HCT116 (cell line): Measurements from ENCODE around the gene TMCC1. TPM values are rescaled to one million over a fixed set of nuclear protein-coding genes. Genes with fewer than 3 reads are reported as not detected.

Experiments used
- ATAC-seq: fragments of 200-7000 bp; cut with Tn5 transposase; 2 replicates; pipeline ENCODE4 v1.9.1; 2020; ENCODE audit warnings: mild to moderate bottlenecking, moderate library complexity
- BruUV-seq: library from RNA; stranded (reverse); fragments of 400-500 nt; replicated peaks from 2 replicates; lab custom pipeline; 2021; lab: Mats Ljungman, UMichigan
- CTCF ChIA-PET: fragments of 300-600 bp; sonication (Branson Sonifier 250); formaldehyde crosslinking; loops from one replicate; lab custom pipeline; 2021; ENCODE audit warnings: antibody characterized with exemption; lab: Charles Lee
- POLR2A ChIA-PET: fragments of 300-600, 350-600 bp; sonication (Branson Sonifier 250); formaldehyde crosslinking; loops from one replicate; lab custom pipeline; 2021; ENCODE audit warnings: antibody characterized with exemption; lab: Charles Lee
- RAD21 ChIA-PET, 2 experiments: fragments of 300-600 bp; sonication (Branson Sonifier 250); formaldehyde crosslinking; loops; one replicate each; lab custom pipeline; 2023; ENCODE audit warnings: low total read pairs in 2 of 2; ENCODE audit not compliant: uncharacterized antibody in 2 of 2, unreplicated experiment in 2 of 2, low non-redundant PET in 1 of 2; lab: Charles Lee
- DNase-seq: peaks from one replicate; pipeline ENCODE4 v3.0.0-alpha.2; 2010; ENCODE audit warnings: low read depth, low spot score
- H2AFZ ChIP-seq: fragments of 200-600 bp; shearing (Covaris generic), sonication (generic); 2 replicates; pipeline ENCODE4 v1.6.1; 2017; ENCODE audit warnings: low read depth, mixed run types, mixed read lengths, antibody characterized with exemption, low read length; ENCODE audit not compliant: poor library complexity, severe bottlenecking
- H3K27ac ChIP-seq: 2 replicates; pipeline ENCODE4 v1.5.1; 2012; ENCODE audit warnings: low read depth, low read length
- H3K27me3 ChIP-seq: fragments of 200-600 bp; sonication (generic); 2 replicates; pipeline ENCODE4 v1.6.1; 2016; ENCODE audit warnings: mixed run types, low read length, mixed read lengths; ENCODE audit not compliant: insufficient read depth
- H3K36me3 ChIP-seq, 2 experiments: fragments of 200-500 bp in 1 of 2; fragments of 200-600 bp in 1 of 2; sonication (Bioruptor generic) in 1 of 2; sonication (generic) in 1 of 2; 2 replicates each; pipeline versions ENCODE4 v1.5.1 to v1.6.1; 2014 to 2016; ENCODE audit warnings: low read length in 2 of 2, inconsistent platforms in 1 of 2, mixed read lengths in 1 of 2, mixed run types in 1 of 2; ENCODE audit not compliant: insufficient read depth in 2 of 2, control insufficient read depth in 1 of 2
- H3K4me1 ChIP-seq, 2 experiments: fragments of 200-600 bp in 1 of 2; sonication (generic) in 1 of 2; 2 replicates each; pipeline versions ENCODE4 v1.5.1 to v1.6.1; 2012 to 2017; ENCODE audit warnings: low read length in 2 of 2, inconsistent platforms in 1 of 2, mild to moderate bottlenecking in 1 of 2, mixed read lengths in 1 of 2, mixed run types in 1 of 2, moderate library complexity in 1 of 2; ENCODE audit not compliant: insufficient read depth in 2 of 2, control insufficient read depth in 1 of 2
- H3K4me2 ChIP-seq: fragments of 200-600 bp; sonication (generic); 2 replicates; pipeline ENCODE4 v1.6.1; 2017; ENCODE audit warnings: mixed run types, low read length, mixed read lengths
- H3K4me3 ChIP-seq, 2 experiments: fragments of 200-600 bp in 1 of 2; sonication (generic) in 1 of 2; replicated peaks in 1 of 2; 2 replicates each; pipeline ENCODE4 v1.5.1; 2011 to 2016; ENCODE audit warnings: low read length in 2 of 2, control low read depth in 1 of 2, low read depth in 1 of 2, mild to moderate bottlenecking in 1 of 2, mixed read lengths in 1 of 2, mixed run types in 1 of 2
- H3K79me2 ChIP-seq: fragments of 200-600 bp; sonication (generic); 2 replicates; pipeline ENCODE4 v1.6.1; 2017; ENCODE audit warnings: mild to moderate bottlenecking, mixed run types, low read length, moderate library complexity, mixed read lengths; ENCODE audit not compliant: insufficient read depth
- H3K9ac ChIP-seq: fragments of 200-600 bp; sonication (generic); 2 replicates; pipeline ENCODE4 v1.6.1; 2016; ENCODE audit warnings: low read length, mixed read lengths
- H3K9me2 ChIP-seq: fragments of 200-600 bp; sonication (generic), shearing (Covaris generic); 2 replicates; pipeline ENCODE4 v1.6.1; 2017; ENCODE audit warnings: mixed run types, mild to moderate bottlenecking, moderate library complexity; ENCODE audit not compliant: insufficient read depth
- H3K9me3 ChIP-seq, 2 experiments: fragments of 200-500 bp in 1 of 2; fragments of 200-600 bp in 1 of 2; sonication (Bioruptor generic) in 1 of 2; sonication (generic) in 1 of 2; 2 replicates each; pipeline ENCODE4 v1.6.1; 2014 to 2017; ENCODE audit warnings: low read length in 2 of 2, mixed read lengths in 2 of 2, inconsistent platforms in 1 of 2, low read depth in 1 of 2, mild to moderate bottlenecking in 1 of 2, mixed run types in 1 of 2, moderate library complexity in 1 of 2; ENCODE audit not compliant: control insufficient read depth in 1 of 2, insufficient read depth in 1 of 2
- H4K20me1 ChIP-seq: fragments of 200-600 bp; sonication (generic), shearing (Covaris generic); 2 replicates; pipeline ENCODE4 v1.6.1; 2017; ENCODE audit warnings: mixed run types, mild to moderate bottlenecking, moderate library complexity; ENCODE audit not compliant: insufficient read depth
- CEBPB ChIP-seq: IDR thresholded peaks from 2 replicates; pipeline ENCODE4 v1.6.1; 2012; ENCODE audit warnings: low read depth
- EGR1 ChIP-seq: IDR thresholded peaks from 2 replicates; pipeline ENCODE4 v1.6.1; 2012; ENCODE audit warnings: low read depth
- ELF1 ChIP-seq: IDR thresholded peaks from 2 replicates; pipeline ENCODE4 v1.6.1; 2012; ENCODE audit warnings: low read depth, borderline replicate concordance
- EZH2 ChIP-seq: fragments of 200-600 bp; sonication (generic); IDR thresholded peaks from 2 replicates; pipeline ENCODE4 v1.6.1; 2017; ENCODE audit warnings: antibody characterized with exemption, mixed run types
- EZH2phosphoT487 ChIP-seq: fragments of 200-600 bp; IDR thresholded peaks from 2 replicates; pipeline ENCODE4 v1.6.1; 2018; ENCODE audit warnings: antibody characterized with exemption, borderline replicate concordance
- FOSL1 ChIP-seq: IDR thresholded peaks from 2 replicates; pipeline ENCODE4 v1.6.1; 2012; ENCODE audit warnings: low read depth
- JUND ChIP-seq: IDR thresholded peaks from 2 replicates; pipeline ENCODE4 v1.6.1; 2012
- POLR2A ChIP-seq: IDR thresholded peaks from 2 replicates; pipeline ENCODE4 v1.7.0; 2011; ENCODE audit warnings: borderline replicate concordance; ENCODE audit not compliant: insufficient read depth, insufficient read length; ENCODE audit errors: extremely low read depth
- POLR2AphosphoS5 ChIP-seq: IDR thresholded peaks from 2 replicates; pipeline ENCODE4 v1.6.1; 2011; ENCODE audit warnings: mild to moderate bottlenecking, low read depth, low read length, moderate library complexity
- RAD21 ChIP-seq: IDR thresholded peaks from 2 replicates; pipeline ENCODE4 v1.6.1; 2012; ENCODE audit warnings: low read depth, mild to moderate bottlenecking
- SIN3A ChIP-seq: IDR thresholded peaks from 2 replicates; pipeline ENCODE4 v1.6.1; 2012; ENCODE audit warnings: low read depth
- SP1 ChIP-seq: IDR thresholded peaks from 2 replicates; pipeline ENCODE4 v1.6.1; 2012; ENCODE audit warnings: low read depth
- SRF ChIP-seq: IDR thresholded peaks from 2 replicates; pipeline ENCODE4 v1.6.1; 2012; ENCODE audit warnings: low read depth
- TCF7L2 ChIP-seq: IDR thresholded peaks from 2 replicates; pipeline ENCODE4 v1.7.0; 2011; ENCODE audit warnings: borderline replicate concordance, inconsistent platforms; ENCODE audit not compliant: insufficient read depth, insufficient read length; ENCODE audit errors: extremely low read depth
- ZFX ChIP-seq: fragments of 450-650 bp; IDR thresholded peaks from 2 replicates; pipeline ENCODE4 v1.6.1; 2017
- ZNF274 ChIP-seq: fragments of 200-500 bp; sonication (Bioruptor generic); IDR thresholded peaks from 2 replicates; pipeline ENCODE4 v1.6.1; 2014; ENCODE audit warnings: mild to moderate bottlenecking, low read depth, low read length, inconsistent platforms
- intact Hi-C: fragments of 100-400 bp; cut with micrococcal nuclease; formaldehyde crosslinking; loops from 2 replicates; pipeline ENCODE4 v1.10.0; 2022
- total RNA-seq: library from RNA; stranded (reverse); gene quantifications from one replicate; pipeline ENCODE4 v1.2.1, GENCODE V29; 2021; ENCODE audit not compliant: unreplicated experiment
- TF ChIP-seq, protein P1 (sequence below): IDR thresholded peaks from 2 replicates; pipeline ENCODE4 v1.6.1; 2011; ENCODE audit warnings: mild to moderate bottlenecking, low read length, moderate library complexity; ENCODE audit not compliant: insufficient replicate concordance; ENCODE audit errors: extremely low read depth
- TF ChIP-seq, protein P2 (sequence below): IDR thresholded peaks from 2 replicates; pipeline ENCODE4 v1.6.1; 2012
- TF ChIP-seq, protein P3 (sequence below): IDR thresholded peaks from 2 replicates; pipeline ENCODE4 v1.6.1; 2012

TMCC1 gene
- total RNA-seq, 1 experiment from 2014 or later = 32.5 TPM

DNA sequence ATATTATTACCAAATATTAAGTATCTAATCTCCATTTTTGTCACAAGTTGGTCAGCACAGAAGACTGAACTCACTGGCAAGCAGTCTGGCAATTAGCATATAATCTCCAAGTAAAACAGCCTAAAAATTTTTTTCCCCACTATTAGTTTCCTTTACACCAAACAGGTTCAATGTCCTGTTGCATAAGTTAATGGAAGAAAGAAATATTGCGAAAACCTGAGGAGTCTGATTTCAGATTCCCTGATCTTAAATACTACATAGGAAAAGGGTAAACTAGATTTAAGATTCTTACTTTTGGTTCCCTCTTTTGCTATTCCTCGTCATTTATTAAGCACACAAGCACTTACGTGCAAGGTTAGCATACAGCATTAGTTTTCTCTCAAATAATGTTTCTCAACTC lies 153.9 kb downstream of the TMCC1 start (continued):
- TF ChIP-seq, protein P1, sequence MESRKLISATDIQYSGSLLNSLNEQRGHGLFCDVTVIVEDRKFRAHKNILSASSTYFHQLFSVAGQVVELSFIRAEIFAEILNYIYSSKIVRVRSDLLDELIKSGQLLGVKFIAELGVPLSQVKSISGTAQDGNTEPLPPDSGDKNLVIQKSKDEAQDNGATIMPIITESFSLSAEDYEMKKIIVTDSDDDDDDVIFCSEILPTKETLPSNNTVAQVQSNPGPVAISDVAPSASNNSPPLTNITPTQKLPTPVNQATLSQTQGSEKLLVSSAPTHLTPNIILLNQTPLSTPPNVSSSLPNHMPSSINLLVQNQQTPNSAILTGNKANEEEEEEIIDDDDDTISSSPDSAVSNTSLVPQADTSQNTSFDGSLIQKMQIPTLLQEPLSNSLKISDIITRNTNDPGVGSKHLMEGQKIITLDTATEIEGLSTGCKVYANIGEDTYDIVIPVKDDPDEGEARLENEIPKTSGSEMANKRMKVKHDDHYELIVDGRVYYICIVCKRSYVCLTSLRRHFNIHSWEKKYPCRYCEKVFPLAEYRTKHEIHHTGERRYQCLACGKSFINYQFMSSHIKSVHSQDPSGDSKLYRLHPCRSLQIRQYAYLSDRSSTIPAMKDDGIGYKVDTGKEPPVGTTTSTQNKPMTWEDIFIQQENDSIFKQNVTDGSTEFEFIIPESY = no peak
- no peak for TF ChIP-seq SRF
- TF ChIP-seq, protein P2, sequence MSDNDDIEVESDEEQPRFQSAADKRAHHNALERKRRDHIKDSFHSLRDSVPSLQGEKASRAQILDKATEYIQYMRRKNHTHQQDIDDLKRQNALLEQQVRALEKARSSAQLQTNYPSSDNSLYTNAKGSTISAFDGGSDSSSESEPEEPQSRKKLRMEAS = no peak
- TF ChIP-seq EZH2phosphoT487 = no peak
- TF ChIP-seq ZNF274 = no peak
- TF ChIP-seq ELF1 = no peak
- no peak for TF ChIP-seq POLR2AphosphoS5
- no peak for TF ChIP-seq CEBPB
- TF ChIP-seq, all 23 proteins: peak for 0

DNA sequence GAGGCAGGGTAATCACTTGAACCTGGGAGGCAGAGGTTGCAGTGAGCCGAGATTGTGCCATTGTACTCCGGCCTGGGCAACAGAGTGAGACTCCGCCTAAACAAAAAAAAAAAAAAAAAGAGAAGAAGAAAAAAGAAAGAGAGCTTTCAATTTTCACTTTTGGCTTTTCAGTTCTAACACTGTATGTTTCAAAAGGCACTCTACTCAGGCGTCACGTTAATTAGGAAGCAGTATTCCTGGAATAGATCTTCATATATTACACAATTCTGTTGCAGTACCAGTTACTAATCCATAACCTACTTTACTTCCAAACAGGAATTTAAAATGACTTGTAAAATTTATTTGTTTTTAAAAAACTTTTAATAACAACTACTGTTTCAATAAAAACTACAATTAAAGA lies 155.3 kb downstream of the TMCC1 start:
- H3K4me2 ChIP-seq = no peak overlapping the region
- no peak for TF ChIP-seq SIN3A
- no peak for TF ChIP-seq CEBPB
- no peak for TF ChIP-seq FOSL1
- TF ChIP-seq EGR1 = no peak
- no peak for TF ChIP-seq POLR2A
- no peak for TF ChIP-seq TCF7L2
- TF ChIP-seq, protein P2 = no peak
- TF ChIP-seq, protein P1 = no peak
- TF ChIP-seq SRF = no peak
- TF ChIP-seq, protein P3, sequence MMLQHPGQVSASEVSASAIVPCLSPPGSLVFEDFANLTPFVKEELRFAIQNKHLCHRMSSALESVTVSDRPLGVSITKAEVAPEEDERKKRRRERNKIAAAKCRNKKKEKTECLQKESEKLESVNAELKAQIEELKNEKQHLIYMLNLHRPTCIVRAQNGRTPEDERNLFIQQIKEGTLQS = no peak
- no peak for TF ChIP-seq JUND
- TF ChIP-seq ZFX = no peak
- no peak for TF ChIP-seq SP1
- no peak for TF ChIP-seq RAD21
- no peak for TF ChIP-seq EZH2
- TF ChIP-seq, all 23 proteins: peak for 0
- RAD21 ChIA-PET = no interaction called here
- Histone ChIP-seq H3K27ac (no peak overlapping the region), H4K20me1 (no peaks in the 10 kb centered on the region), H3K36me3 (no peaks in the 10 kb centered on the region), H2AFZ (no peak overlapping the region), H3K9me2 (no peaks in the 10 kb centered on the region), H3K4me1 (peaks cover 0 to 4% of the 10 kb centered on the region in 2 experiments; a peak in 1 of 4 replicates), H3K79me2 (no peaks in the 10 kb centered on the region), H3K9me3 (no peaks in the 10 kb centered on the region), H3K9ac (no peak overlapping the region), H3K27me3 (no peaks in the 10 kb centered on the region), H3K4me3 (no peak overlapping the region)
- POLR2A ChIA-PET = no interaction called here
- ATAC-seq (no peak), DNase-seq (no peak)
- intact Hi-C loops = no loop called here
- CTCF ChIA-PET = no interaction called here
- BruUV-seq = no TSS peak
